ENCODE results near the gene PRXL2B. TPM values are rescaled to one million over a fixed set of nuclear protein-coding genes. Genes with fewer than 3 reads are reported as not detected.
A peak's percentile ranks its signal among the peaks of the same experiment; 100 is the strongest.

The PRXL2B gene
- total RNA-seq, 1 experiment from 2014 or later, result 31.0 TPM

DNA sequence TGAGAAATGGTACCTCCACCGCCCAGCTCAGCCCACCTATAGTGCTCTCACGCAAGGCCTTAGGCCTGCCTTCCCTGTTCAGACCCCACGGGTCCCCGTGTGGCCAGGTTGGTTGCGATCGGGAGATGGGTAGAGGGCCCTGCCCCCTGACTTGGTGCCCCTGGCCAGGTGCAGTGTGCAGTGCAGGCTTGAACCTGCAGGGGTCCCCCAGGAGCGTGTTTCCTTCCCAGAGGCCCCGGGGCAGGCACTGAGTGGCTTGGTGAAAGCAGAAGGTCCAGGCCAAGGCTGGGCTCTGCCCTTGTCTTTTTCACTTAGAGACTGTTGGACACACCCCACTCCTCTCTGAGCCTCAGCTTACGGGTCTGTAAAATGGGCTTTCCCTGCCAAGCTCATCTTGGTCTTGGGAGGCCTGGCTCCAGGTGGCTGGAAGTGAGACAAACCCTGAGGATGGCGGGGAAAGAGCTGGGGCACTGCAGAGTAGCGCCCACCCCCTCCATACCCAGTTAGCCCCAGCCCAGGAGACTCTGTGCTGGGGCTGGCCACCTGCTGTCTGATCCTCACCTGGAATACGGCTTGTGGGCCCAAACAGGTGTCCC is 47.2 kb upstream of the PRXL2B start:
- no peak overlapping the region for H3K27ac Mint-ChIP-seq (ENCODE audit: unreplicated experiment)
- H3K27me3 Mint-ChIP-seq (ENCODE audit: unreplicated experiment), result no peaks in the 10 kb centered on the region
- peaks cover 8% of the 10 kb centered on the region for H3K4me1 Mint-ChIP-seq (ENCODE audit: low read depth, unreplicated experiment)
- TF ChIP-seq, protein P1, sequence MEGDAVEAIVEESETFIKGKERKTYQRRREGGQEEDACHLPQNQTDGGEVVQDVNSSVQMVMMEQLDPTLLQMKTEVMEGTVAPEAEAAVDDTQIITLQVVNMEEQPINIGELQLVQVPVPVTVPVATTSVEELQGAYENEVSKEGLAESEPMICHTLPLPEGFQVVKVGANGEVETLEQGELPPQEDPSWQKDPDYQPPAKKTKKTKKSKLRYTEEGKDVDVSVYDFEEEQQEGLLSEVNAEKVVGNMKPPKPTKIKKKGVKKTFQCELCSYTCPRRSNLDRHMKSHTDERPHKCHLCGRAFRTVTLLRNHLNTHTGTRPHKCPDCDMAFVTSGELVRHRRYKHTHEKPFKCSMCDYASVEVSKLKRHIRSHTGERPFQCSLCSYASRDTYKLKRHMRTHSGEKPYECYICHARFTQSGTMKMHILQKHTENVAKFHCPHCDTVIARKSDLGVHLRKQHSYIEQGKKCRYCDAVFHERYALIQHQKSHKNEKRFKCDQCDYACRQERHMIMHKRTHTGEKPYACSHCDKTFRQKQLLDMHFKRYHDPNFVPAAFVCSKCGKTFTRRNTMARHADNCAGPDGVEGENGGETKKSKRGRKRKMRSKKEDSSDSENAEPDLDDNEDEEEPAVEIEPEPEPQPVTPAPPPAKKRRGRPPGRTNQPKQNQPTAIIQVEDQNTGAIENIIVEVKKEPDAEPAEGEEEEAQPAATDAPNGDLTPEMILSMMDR (IDR thresholded peaks at IDR 0.05; ENCODE audit: unreplicated experiment), result no peak
- H3K9me3 Mint-ChIP-seq (ENCODE audit: low read depth, unreplicated experiment), result no peaks in the 10 kb centered on the region
- DNase-seq, result peak; percentile 23
- H3K36me3 Mint-ChIP-seq (ENCODE audit: insufficient read depth, unreplicated experiment), result no peaks in the 10 kb centered on the region
- no TSS peak for BruUV-seq (replicated peaks)
- CTCF ChIA-PET, result no interaction called here
- intact Hi-C loops (cut with micrococcal nuclease; ENCODE audit: unreplicated experiment), result no loop called here
- H3K4me3 Mint-ChIP-seq (ENCODE audit: low read depth, unreplicated experiment), result no peak overlapping the region

DNA sequence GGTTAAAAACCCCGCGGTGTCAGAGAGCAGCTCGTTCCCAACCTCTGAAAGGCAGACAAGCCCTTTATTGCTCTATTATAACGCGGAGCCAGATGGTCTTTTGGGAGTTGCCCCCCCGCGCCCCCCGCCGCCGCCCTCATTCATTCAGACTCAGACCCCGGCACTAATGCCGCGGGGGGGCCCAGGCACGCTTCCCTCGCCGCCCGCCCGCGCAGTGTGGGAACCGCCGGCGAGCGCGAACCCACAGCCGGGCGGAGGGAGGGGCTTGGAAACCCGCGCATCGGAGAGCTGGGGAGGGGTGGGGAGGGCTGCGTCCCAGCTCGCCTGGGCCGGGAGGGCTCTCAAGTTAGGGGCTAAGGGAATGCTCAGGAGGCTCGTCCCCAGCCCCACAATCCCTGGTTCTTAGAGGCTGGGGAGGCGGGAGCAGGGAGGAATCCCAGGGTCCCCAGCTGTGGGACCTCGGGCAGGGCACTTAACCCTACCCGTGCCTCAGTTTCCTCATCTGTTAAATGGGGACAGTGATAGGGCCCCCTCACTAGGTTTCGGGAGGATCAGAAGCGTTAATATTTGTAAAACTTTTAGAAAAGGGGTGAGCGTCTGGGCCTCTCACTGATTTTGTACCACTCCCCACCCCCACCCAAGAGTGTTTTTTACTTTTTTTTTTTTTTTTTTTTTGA is 45.6 kb upstream of the PRXL2B start:
- peaks cover 4% of the 10 kb centered on the region for H3K36me3 Mint-ChIP-seq (ENCODE audit: insufficient read depth, unreplicated experiment)
- CTCF ChIA-PET, result no interaction called here
- intact Hi-C loops (cut with micrococcal nuclease; ENCODE audit: unreplicated experiment), result loop anchor here (10.0 kb wide), 1 partner anchor 346 kb away; the partner anchor contains the start of gene FAAP20
- H3K27me3 Mint-ChIP-seq (ENCODE audit: unreplicated experiment), result no peaks in the 10 kb centered on the region
- TF ChIP-seq, protein P1 (IDR thresholded peaks at IDR 0.05; ENCODE audit: unreplicated experiment), result no peak
- no peak overlapping the region for H3K4me3 Mint-ChIP-seq (ENCODE audit: low read depth, unreplicated experiment)
- no peak overlapping the region for H3K27ac Mint-ChIP-seq (ENCODE audit: unreplicated experiment)
- BruUV-seq (replicated peaks), result no TSS peak
- no peaks in the 10 kb centered on the region for H3K9me3 Mint-ChIP-seq (ENCODE audit: low read depth, unreplicated experiment)
- no peaks in the 10 kb centered on the region for H3K4me1 Mint-ChIP-seq (ENCODE audit: low read depth, unreplicated experiment)
- no peak for DNase-seq

DNA sequence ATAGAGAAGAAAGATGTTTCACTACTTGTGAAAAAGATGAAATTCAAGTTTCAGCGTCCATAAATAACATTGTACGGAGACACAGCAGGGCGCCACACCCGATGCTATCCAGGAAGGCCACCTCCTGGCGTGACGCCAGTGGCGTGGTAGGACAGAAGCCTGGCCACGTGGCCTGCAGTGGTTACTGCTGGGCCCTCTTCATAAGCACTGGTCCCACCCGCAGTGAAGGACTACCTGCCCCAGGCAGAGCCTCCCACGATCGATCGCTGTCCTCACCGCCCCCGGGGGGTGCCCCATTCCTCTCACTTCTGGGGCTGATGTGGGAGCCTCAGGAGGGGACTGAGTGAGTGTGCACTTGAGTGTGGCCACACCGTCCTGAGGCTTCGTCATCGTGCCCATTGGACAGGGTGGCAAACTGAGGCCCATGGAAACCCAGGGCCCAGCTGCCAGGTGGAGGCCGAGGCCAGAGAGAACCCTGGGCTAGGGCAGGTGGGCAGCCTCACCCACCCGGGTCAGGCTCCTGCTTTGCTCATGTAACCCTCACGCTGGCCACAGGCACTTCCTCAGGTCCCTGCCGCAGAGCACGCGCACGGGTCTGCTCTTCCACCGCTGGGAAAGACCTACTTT is 44.8 kb upstream of the PRXL2B start:
- BruUV-seq (replicated peaks), result no TSS peak
- Mint-ChIP-seq H3K4me1 (ENCODE audit: low read depth, unreplicated experiment) (no peaks in the 10 kb centered on the region), H3K27me3 (ENCODE audit: unreplicated experiment) (no peaks in the 10 kb centered on the region), H3K9me3 (ENCODE audit: low read depth, unreplicated experiment) (no peaks in the 10 kb centered on the region), H3K36me3 (ENCODE audit: insufficient read depth, unreplicated experiment) (peaks cover 11% of the 10 kb centered on the region), H3K4me3 (ENCODE audit: low read depth, unreplicated experiment) (no peak overlapping the region), H3K27ac (ENCODE audit: unreplicated experiment) (no peak overlapping the region)
- CTCF ChIA-PET, result no interaction called here
- TF ChIP-seq, protein P1 (IDR thresholded peaks at IDR 0.05; ENCODE audit: unreplicated experiment), result no peak
- peak; percentile 56 for DNase-seq
- intact Hi-C loops (cut with micrococcal nuclease; ENCODE audit: unreplicated experiment), result loop anchor here (10.0 kb wide), 1 partner anchor 347 kb away; the partner anchor contains the start of gene FAAP20

DNA sequence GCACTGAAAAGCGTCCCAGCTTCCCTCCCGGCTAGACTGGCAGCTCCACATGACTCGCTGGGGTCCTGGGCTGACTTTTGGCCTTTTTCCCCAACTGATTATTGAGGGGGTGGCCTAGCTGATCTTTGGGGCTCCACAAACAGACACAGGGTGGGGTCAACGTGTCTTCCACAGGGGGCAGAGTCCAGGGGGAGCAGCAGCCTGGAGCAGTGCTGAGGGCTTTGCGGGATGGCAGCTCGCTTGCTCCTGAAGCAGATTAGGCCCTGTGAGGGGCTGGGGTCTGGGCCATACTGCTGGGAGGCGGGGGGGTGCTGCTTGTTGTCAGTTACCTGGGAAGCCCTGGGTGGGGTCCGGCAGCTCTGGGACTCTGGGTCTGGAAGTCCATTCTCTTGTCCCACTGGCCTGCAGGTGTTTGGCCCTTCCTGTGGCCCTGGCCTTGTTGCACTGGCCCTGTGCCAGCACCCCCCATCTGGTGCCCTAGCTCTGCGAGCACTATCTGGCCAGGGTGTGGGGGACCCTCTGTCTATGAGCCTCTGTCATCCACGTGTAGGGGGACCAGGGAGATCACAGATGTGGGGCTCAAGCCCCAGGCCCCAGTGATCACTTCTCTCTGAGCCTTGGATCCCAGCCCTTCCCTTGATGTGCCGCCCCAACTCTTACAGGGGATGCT is 44.2 kb upstream of the PRXL2B start:
- peaks cover 15% of the 10 kb centered on the region for H3K36me3 Mint-ChIP-seq (ENCODE audit: insufficient read depth, unreplicated experiment)
- no peak overlapping the region for H3K4me3 Mint-ChIP-seq (ENCODE audit: low read depth, unreplicated experiment)
- TF ChIP-seq, protein P1 (IDR thresholded peaks at IDR 0.05; ENCODE audit: unreplicated experiment), result no peak
- BruUV-seq (replicated peaks), result no TSS peak
- no peaks in the 10 kb centered on the region for H3K9me3 Mint-ChIP-seq (ENCODE audit: low read depth, unreplicated experiment)
- CTCF ChIA-PET, result no interaction called here
- no peak overlapping the region for H3K27ac Mint-ChIP-seq (ENCODE audit: unreplicated experiment)
- no peaks in the 10 kb centered on the region for H3K4me1 Mint-ChIP-seq (ENCODE audit: low read depth, unreplicated experiment)
- H3K27me3 Mint-ChIP-seq (ENCODE audit: unreplicated experiment), result no peaks in the 10 kb centered on the region
- DNase-seq, result no peak
- intact Hi-C loops (cut with micrococcal nuclease; ENCODE audit: unreplicated experiment), result loop anchor here (10.0 kb wide), 1 partner anchor 348 kb away; the partner anchor contains the start of gene FAAP20
